GM13976 (cell line): ENCODE results near the gene WDR53.
"Not testable (repeated sequence)": the region's sequence is repeated elsewhere in the genome, so short reads cannot be mapped to it uniquely, and the experiment has no call there.

Source experiments
- DNase-seq: peaks from one replicate; pipeline ENCODE4 v3.0.0; 2012; ENCODE audit warnings: low spot score
- in situ Hi-C: fragments of 300-500 bp; cut with MboI; formaldehyde crosslinking; loops from one replicate; pipeline ENCODE4 v1.12.0; 2022; ENCODE audit warnings: low sequenced_read_pairs, mixed read lengths, inconsistent platforms; ENCODE audit not compliant: unreplicated experiment
- TF ChIP-seq, protein P1 (sequence below): IDR thresholded peaks from 2 replicates; pipeline ENCODE4 v1.5.1; 2012; ENCODE audit warnings: borderline replicate concordance, mild to moderate bottlenecking; ENCODE audit not compliant: insufficient read depth; ENCODE audit errors: extremely low read depth, missing control alignments, control extremely low read depth

Gene WDR53

GRCh38 chr3:196518966-196519717, 49.2 kb downstream of the WDR53 start:
- TF ChIP-seq, protein P1, sequence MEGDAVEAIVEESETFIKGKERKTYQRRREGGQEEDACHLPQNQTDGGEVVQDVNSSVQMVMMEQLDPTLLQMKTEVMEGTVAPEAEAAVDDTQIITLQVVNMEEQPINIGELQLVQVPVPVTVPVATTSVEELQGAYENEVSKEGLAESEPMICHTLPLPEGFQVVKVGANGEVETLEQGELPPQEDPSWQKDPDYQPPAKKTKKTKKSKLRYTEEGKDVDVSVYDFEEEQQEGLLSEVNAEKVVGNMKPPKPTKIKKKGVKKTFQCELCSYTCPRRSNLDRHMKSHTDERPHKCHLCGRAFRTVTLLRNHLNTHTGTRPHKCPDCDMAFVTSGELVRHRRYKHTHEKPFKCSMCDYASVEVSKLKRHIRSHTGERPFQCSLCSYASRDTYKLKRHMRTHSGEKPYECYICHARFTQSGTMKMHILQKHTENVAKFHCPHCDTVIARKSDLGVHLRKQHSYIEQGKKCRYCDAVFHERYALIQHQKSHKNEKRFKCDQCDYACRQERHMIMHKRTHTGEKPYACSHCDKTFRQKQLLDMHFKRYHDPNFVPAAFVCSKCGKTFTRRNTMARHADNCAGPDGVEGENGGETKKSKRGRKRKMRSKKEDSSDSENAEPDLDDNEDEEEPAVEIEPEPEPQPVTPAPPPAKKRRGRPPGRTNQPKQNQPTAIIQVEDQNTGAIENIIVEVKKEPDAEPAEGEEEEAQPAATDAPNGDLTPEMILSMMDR = no peak
- DNase-seq = peak; percentile 37
- in situ Hi-C loops = loop anchor here (10.0 kb wide), 1 partner anchor 264 kb away; no protein-coding TSS in a partner anchor

DNA sequence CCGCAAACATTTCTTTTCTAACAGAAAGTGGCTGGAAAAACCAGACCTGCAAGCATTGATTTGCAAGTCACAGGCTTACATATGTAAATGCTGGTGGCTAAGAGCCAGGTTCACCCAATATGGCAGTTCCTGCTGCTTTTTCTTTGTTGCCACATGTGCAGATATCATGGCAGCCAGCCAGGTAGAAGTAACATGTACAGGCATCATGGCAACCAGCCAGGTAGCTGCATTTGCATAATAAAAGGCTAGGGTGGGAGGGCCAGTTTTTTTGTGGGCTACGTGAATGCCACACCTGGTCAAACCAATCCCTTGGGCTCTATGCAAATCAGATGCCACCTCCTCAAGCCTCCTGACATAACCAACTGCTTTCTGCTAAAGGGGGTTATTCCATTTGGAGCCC, 50.4 kb downstream of the WDR53 start:
- DNase-seq = no peak
- in situ Hi-C loops = loop anchor here (10.0 kb wide), 1 partner anchor 263 kb away; no protein-coding TSS in a partner anchor
- TF ChIP-seq, protein P1 = no peak

GRCh38 chr3:196517162-196517800, 51.1 kb downstream of the WDR53 start:
- in situ Hi-C loops = loop anchor here (10.0 kb wide), 1 partner anchor 262 kb away; no protein-coding TSS in a partner anchor
- TF ChIP-seq, protein P1 = no peak
- no peak for DNase-seq

DNA sequence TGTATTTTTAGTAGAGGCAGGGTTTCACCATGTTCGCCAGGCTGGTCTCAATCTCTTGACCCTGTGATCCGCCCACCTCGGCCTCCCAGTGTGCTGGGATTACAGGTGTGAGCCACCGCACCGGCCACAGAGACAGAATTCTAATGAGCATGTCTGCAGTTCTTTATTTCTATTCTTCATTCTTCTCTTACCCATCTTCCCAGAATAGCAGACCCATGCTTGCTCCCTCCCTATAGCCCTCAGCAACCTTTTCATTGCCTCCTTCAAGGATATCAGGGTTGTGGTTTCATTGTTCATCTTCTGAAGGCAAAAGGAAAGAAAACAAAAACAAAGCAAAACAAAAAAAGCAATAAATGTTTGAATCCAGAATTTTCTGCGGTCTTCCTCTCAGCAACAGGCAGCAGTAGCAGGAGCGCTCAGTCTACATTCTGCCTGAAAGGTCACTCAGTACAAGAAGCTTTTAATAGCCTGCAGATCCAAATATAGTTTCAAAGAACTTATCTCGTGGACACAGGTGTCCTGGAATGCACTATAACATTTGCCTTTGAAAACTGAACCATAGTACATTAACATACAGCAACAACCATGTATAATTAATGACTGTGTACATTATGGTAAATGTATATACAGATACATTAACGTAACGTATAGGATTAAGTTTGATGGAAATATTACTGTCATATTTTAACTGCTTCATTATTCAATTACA, 53.3 kb downstream of the WDR53 start, which contains the start of gene SMCO1:
SMCO1 (minus strand) TSS at position 434 of the 709 bp plus-strand sequence; CDS start at position 297, 137 bp downstream.
- TF ChIP-seq, protein P1 = no peak
- in situ Hi-C loops = loop anchor here (10.0 kb wide), 1 partner anchor 260 kb away; no protein-coding TSS in a partner anchor
- no peak for DNase-seq

DNA sequence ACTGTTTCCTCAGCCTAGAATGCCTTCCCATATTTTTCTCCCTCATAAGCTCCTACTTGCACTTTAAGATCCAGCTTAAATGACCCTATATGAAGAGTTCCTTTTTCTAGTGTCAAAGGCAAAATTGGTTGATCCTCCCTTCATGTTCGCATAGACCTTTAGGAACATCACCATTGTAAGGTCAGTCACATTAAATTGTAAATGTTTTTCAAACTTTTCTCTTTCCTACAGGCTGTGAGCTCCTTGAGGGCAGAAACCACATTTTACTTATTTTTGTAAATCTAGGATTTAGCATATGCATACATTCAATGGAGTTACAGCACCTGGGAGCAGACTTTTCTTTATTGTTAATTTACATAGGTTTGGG, 54.0 kb downstream of the WDR53 start:
- in situ Hi-C loops = loop anchor here (10.0 kb wide), 1 partner anchor 260 kb away; no protein-coding TSS in a partner anchor
- TF ChIP-seq, protein P1 = no peak
- DNase-seq = no peak

GRCh38 chr3:196513697-196514349, 54.5 kb downstream of the WDR53 start:
- DNase-seq = no peak
- in situ Hi-C loops = loop anchor here (10.0 kb wide), 1 partner anchor 259 kb away; no protein-coding TSS in a partner anchor

GRCh38 chr3:196511646-196512425, 56.5 kb downstream of the WDR53 start:
- DNase-seq = not testable (repeated sequence)

More at GRCh38 chr3:196513697-196514349, 54.5 kb downstream of the WDR53 start:
- TF ChIP-seq, protein P1 = no peak

GRCh38 chr3:196511108-196511507, 57.2 kb downstream of the WDR53 start:
- DNase-seq = not testable (repeated sequence)
- in situ Hi-C loops = loop anchor here (10.0 kb wide), 1 partner anchor 256 kb away; no protein-coding TSS in a partner anchor

More at GRCh38 chr3:196511646-196512425, 56.5 kb downstream of the WDR53 start:
- in situ Hi-C loops = loop anchor here (10.0 kb wide), 1 partner anchor 257 kb away; no protein-coding TSS in a partner anchor
